K562 (cell line): ENCODE results near the gene ANO6. TPM values are rescaled to one million over a fixed set of nuclear protein-coding genes. Genes with fewer than 3 reads are reported as not detected.
A peak's percentile ranks its signal among the peaks of the same experiment; 100 is the strongest.

ENCODE experiments used
- BCL6 ChIP-seq: fragments of 250-450 bp; sonication (Bioruptor Pico); IDR thresholded peaks from 2 replicates; pipeline ENCODE4 v1.4.0; 2020
- BHLHE40 ChIP-seq: IDR thresholded peaks from 2 replicates; pipeline ENCODE4 v1.6.1; 2011; ENCODE audit warnings: low read length, improper control_type of control experiment
- CBX5 ChIP-seq: IDR thresholded peaks from 2 replicates; pipeline ENCODE4 v1.6.1; 2014; ENCODE audit warnings: low read depth, borderline replicate concordance
- CHAMP1 ChIP-seq: fragments of 450-650 bp; IDR thresholded peaks from 2 replicates; pipeline ENCODE4 v1.6.1; 2016; ENCODE audit warnings: mild to moderate bottlenecking
- SLC30A9 ChIP-seq: fragments of 250-450 bp; sonication (Bioruptor Pico); IDR thresholded peaks from 2 replicates; pipeline ENCODE4 v1.8.0; 2022; ENCODE audit warnings: mild to moderate bottlenecking, moderate library complexity
- SMAD1 ChIP-seq: fragments of 150-350 bp; IDR thresholded peaks from 2 replicates; pipeline ENCODE4 v1.6.1; 2014; ENCODE audit warnings: low read length, low read depth; ENCODE audit not compliant: partially characterized antibody
- SMAD4 ChIP-seq: fragments of 250-450 bp; sonication (Bioruptor Pico); conservative IDR thresholded peaks from 2 replicates; pipeline ENCODE4 v1.8.0; 2021; ENCODE audit warnings: inconsistent platforms, mild to moderate bottlenecking, moderate library complexity
- TRIM24 ChIP-seq, 2 experiments: fragments of 450-650 bp; IDR thresholded peaks; 2 replicates each; pipeline ENCODE4 v1.6.1; 2016
- TRIM25 ChIP-seq: fragments of 450-650 bp; IDR thresholded peaks from 2 replicates; pipeline ENCODE4 v1.7.0; 2016; ENCODE audit warnings: borderline replicate concordance
- ZBTB26 ChIP-seq: fragments of 450-650 bp; formaldehyde crosslinking; IDR thresholded peaks from 2 replicates; pipeline ENCODE4 v1.4.0; 2022; ENCODE audit warnings: missing genetic modification characterization
- ZFP30 ChIP-seq: fragments of 250-450 bp; sonication (Bioruptor Pico); IDR thresholded peaks from 2 replicates; pipeline ENCODE4 v1.8.0; 2022; ENCODE audit warnings: moderate library complexity, mild to moderate bottlenecking, inconsistent platforms, borderline replicate concordance
- ZNF324 ChIP-seq: fragments of 250-450 bp; sonication (Bioruptor Pico); IDR thresholded peaks from 2 replicates; pipeline ENCODE4 v1.4.0; 2020; ENCODE audit warnings: mild to moderate bottlenecking
- polyA plus RNA-seq, 8 experiments: library from polyadenylated mRNA; depleted of rRNA in 4 of 8; stranded (reverse) in 5 of 8; unstranded in 3 of 8; fragments of >200 nt; fragmentation: Nextera tagmentation in 2 of 8; fragmentation: Illumina TruSeq in 1 of 8; extraction: Ambion mirVana in 2 of 8; extraction: Trizol in 1 of 8; gene quantifications; 2 replicates each; pipeline versions ENCODE4 v1.2.1 to v1.2.3, GENCODE V29; 2011 to 2014; ENCODE audit warnings: inconsistent platforms in 1 of 8, missing spikeins in 1 of 8
- total RNA-seq, 7 experiments: library from RNA; depleted of rRNA in 6 of 7; stranded (reverse); fragments of >200 nt in 6 of 7; fragmentation: Illumina TruSeq in 2 of 7; extraction: Trizol in 2 of 7; gene quantifications; 2 replicates each; pipeline versions ENCODE4 v1.2.1 to v1.2.3, GENCODE V29; 2011 to 2021; ENCODE audit warnings: low replicate concordance in 1 of 7
- TF ChIP-seq, protein P1 (sequence below): sonication (generic); formaldehyde crosslinking; IDR thresholded peaks from 2 replicates; pipeline ENCODE4 v1.4.0; 2020; ENCODE audit warnings: mild to moderate bottlenecking, missing genetic modification reagents
- TF ChIP-seq, protein P2 (sequence below): fragments of 450-650 bp; conservative IDR thresholded peaks from 2 replicates; pipeline ENCODE4 v1.6.1; 2016; ENCODE audit warnings: missing genetic modification characterization, low read depth, mild to moderate bottlenecking, missing compliant biosample characterization, moderate library complexity
- TF ChIP-seq, protein P3 (sequence below): sonication (generic); formaldehyde crosslinking; IDR thresholded peaks from 2 replicates; pipeline ENCODE4 v1.8.1; 2023; ENCODE audit warnings: mild to moderate bottlenecking, missing genetic modification reagents
- TF ChIP-seq, protein P4 (sequence below): sonication (generic); formaldehyde crosslinking; IDR thresholded peaks from 2 replicates; pipeline ENCODE4 v1.8.0; 2022; ENCODE audit warnings: mild to moderate bottlenecking, missing genetic modification reagents

The ANO6 gene
- total and polyA plus RNA-seq, 9 of the 15 experiments (the other 6 are each of a cell fraction or from before 2014, with no cell fraction given): 3.5 to 24.7 (median 20.3) TPM

DNA sequence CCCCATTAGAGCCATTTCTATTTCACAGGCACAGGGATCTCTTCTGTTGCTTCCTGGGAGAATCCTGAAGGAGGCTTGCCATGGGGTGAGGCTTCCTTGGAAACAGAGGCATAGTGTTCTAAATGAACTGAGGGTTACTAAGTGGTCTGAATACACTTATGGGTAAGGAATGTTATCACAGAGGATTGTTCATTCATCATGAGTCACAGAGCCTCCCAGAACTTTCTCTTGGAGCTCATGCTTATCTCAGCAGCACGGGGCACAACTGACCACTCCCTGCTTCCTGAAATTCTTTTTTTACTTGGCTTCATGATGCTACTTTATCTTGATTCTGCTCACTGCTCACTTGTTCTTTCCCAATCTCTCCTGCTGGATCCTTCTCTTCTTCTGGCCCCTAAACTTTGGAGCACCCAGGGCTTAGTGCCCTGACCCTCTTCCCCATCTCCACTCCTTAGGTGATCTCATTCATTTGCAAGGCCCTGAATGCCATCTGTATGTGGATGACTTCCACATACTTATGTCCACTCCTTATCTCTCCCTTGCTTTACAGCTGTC lies 57.9 kb downstream of the ANO6 start (continued):
- TF ChIP-seq ZNF324 (CRISPR knock-in tag): no peak
- TF ChIP-seq, protein P1, sequence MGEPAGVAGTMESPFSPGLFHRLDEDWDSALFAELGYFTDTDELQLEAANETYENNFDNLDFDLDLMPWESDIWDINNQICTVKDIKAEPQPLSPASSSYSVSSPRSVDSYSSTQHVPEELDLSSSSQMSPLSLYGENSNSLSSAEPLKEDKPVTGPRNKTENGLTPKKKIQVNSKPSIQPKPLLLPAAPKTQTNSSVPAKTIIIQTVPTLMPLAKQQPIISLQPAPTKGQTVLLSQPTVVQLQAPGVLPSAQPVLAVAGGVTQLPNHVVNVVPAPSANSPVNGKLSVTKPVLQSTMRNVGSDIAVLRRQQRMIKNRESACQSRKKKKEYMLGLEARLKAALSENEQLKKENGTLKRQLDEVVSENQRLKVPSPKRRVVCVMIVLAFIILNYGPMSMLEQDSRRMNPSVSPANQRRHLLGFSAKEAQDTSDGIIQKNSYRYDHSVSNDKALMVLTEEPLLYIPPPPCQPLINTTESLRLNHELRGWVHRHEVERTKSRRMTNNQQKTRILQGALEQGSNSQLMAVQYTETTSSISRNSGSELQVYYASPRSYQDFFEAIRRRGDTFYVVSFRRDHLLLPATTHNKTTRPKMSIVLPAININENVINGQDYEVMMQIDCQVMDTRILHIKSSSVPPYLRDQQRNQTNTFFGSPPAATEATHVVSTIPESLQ (CRISPR knock-in tag): no peak
- TF ChIP-seq ZFP30: no peak
- TF ChIP-seq SMAD4: 0 out of 2 replicates have a peak, but pooled peaks have one; percentile 34
- TF ChIP-seq CHAMP1: peak; percentile 77
- TF ChIP-seq TRIM25: no peak
- no peak for TF ChIP-seq ZBTB26 (CRISPR knock-in tag)
- TF ChIP-seq BHLHE40: peak; percentile 86
- TF ChIP-seq, protein P2, sequence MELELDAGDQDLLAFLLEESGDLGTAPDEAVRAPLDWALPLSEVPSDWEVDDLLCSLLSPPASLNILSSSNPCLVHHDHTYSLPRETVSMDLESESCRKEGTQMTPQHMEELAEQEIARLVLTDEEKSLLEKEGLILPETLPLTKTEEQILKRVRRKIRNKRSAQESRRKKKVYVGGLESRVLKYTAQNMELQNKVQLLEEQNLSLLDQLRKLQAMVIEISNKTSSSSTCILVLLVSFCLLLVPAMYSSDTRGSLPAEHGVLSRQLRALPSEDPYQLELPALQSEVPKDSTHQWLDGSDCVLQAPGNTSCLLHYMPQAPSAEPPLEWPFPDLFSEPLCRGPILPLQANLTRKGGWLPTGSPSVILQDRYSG (tag): no peak
- no peak for TF ChIP-seq CBX5
- TF ChIP-seq SLC30A9 (CRISPR knock-in tag): no peak
- TF ChIP-seq, protein P3, sequence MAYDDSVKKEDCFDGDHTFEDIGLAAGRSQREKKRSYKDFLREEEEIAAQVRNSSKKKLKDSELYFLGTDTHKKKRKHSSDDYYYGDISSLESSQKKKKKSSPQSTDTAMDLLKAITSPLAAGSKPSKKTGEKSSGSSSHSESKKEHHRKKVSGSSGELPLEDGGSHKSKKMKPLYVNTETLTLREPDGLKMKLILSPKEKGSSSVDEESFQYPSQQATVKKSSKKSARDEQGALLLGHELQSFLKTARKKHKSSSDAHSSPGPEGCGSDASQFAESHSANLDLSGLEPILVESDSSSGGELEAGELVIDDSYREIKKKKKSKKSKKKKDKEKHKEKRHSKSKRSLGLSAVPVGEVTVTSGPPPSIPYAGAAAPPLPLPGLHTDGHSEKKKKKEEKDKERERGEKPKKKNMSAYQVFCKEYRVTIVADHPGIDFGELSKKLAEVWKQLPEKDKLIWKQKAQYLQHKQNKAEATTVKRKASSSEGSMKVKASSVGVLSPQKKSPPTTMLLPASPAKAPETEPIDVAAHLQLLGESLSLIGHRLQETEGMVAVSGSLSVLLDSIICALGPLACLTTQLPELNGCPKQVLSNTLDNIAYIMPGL (CRISPR knock-in tag): no peak
- TF ChIP-seq, protein P4, sequence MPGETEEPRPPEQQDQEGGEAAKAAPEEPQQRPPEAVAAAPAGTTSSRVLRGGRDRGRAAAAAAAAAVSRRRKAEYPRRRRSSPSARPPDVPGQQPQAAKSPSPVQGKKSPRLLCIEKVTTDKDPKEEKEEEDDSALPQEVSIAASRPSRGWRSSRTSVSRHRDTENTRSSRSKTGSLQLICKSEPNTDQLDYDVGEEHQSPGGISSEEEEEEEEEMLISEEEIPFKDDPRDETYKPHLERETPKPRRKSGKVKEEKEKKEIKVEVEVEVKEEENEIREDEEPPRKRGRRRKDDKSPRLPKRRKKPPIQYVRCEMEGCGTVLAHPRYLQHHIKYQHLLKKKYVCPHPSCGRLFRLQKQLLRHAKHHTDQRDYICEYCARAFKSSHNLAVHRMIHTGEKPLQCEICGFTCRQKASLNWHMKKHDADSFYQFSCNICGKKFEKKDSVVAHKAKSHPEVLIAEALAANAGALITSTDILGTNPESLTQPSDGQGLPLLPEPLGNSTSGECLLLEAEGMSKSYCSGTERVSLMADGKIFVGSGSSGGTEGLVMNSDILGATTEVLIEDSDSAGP (CRISPR knock-in tag): no peak
- no peak for TF ChIP-seq SMAD1
- no peak for TF ChIP-seq BCL6 (CRISPR knock-in tag)
- peak; percentile 71 to 85 for TF ChIP-seq TRIM24 (IDR thresholded peaks at IDR 0.05)
